SJSA1 (cell line): Measurements from ENCODE around the gene MAD1L1. TPM values are rescaled to one million over a fixed set of nuclear protein-coding genes. Genes with fewer than 3 reads are reported as not detected.
"Not testable (repeated sequence)": the region's sequence is repeated elsewhere in the genome, so short reads cannot be mapped to it uniquely, and the experiment has no call there.

Experiments
- DNase-seq, 2 experiments: peaks; one replicate each; pipeline ENCODE4 v3.0.0-alpha.2; 2015 to 2020; ENCODE audit warnings: low spot score in 2 of 2, low read depth in 1 of 2
- H3K27ac ChIP-seq: fragments of 250-450 bp; sonication (Bioruptor Pico); 2 replicates; pipeline ENCODE4 v1.5.1; 2020; ENCODE audit warnings: mild to moderate bottlenecking, moderate library complexity
- H3K27me3 ChIP-seq: fragments of 250-450 bp; sonication (Bioruptor Pico); replicated peaks from 2 replicates; pipeline ENCODE4 v1.5.1; 2020; ENCODE audit warnings: mild to moderate bottlenecking, moderate library complexity
- H3K36me3 ChIP-seq: fragments of 250-450 bp; sonication (Bioruptor Pico); 2 replicates; pipeline ENCODE4 v1.5.1; 2020; ENCODE audit warnings: mild to moderate bottlenecking
- H3K4me1 ChIP-seq: fragments of 250-450 bp; sonication (Bioruptor Pico); replicated peaks from 2 replicates; pipeline ENCODE4 v1.6.1; 2021; ENCODE audit warnings: mild to moderate bottlenecking
- H3K4me3 ChIP-seq: fragments of 250-450 bp; sonication (Bioruptor Pico); 2 replicates; pipeline ENCODE4 v1.5.1; 2020; ENCODE audit warnings: mild to moderate bottlenecking
- H3K9me3 ChIP-seq: fragments of 250-450 bp; sonication (Bioruptor Pico); replicated peaks from 2 replicates; pipeline ENCODE4 v1.5.1; 2020; ENCODE audit warnings: mild to moderate bottlenecking
- total RNA-seq: library from RNA; depleted of rRNA; stranded (reverse); fragments of >200 nt; shearing (Covaris generic); gene quantifications from 2 replicates; pipeline ENCODE4 v1.2.3, GENCODE V29; 2014

MAD1L1 gene
- total RNA-seq, 1 experiment from 2014 or later = 44.0 TPM

DNA sequence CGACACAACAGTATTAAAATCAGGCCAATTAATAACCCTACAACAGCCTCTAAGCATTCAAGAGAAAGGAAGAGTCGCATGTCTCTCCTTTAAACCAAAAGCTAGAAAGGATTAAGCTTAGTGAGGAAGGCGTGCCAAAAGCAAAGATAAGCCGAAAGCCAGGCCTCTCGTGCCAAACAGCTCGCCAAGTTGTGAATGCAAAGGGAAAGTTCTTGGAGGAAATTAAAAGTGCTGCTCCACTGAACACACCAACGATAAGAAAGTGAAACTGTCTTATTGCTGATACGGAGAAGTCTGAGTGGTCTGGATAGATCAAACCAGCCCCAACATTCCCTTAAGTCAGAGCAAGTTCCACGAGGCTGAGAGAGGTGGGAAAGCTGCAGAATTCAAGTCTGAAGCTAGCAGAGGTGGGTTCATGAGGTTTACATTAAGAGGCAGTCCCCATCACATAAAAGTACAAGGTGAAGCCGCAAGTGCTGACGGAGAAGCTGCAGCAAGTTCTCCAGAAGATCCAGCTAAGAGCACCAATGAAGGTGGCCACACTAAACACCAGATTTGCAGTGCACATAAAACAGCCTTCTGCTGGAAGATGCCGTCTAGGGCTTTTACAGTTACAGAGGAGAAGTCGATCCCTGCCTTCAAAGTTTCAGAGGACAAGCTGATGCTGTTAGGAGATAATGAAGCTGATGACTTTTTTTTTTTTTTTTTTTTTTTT is 194.8 kb downstream of the MAD1L1 start:
- Histone ChIP-seq H3K36me3 (no peaks in the 10 kb centered on the region; the same call in 1 of the 2 replicates), H3K4me3 (no peak overlapping the region), H3K27ac (no peak overlapping the region), H3K27me3 (no peaks in the 10 kb centered on the region), H3K4me1 (no peaks in the 10 kb centered on the region), H3K9me3 (no peaks in the 10 kb centered on the region)
- DNase-seq = peak in 1 of 2 experiments; percentile 4

GRCh38 chr7:2037301-2037807 is 195.4 kb downstream of the MAD1L1 start:
- no peak overlapping the region for H3K27ac ChIP-seq
- no peak overlapping the region for H3K4me3 ChIP-seq

GRCh38 chr7:2036786-2037185 is 196.0 kb downstream of the MAD1L1 start:
- Histone ChIP-seq H3K4me1 (no peaks in the 10 kb centered on the region), H3K36me3 (no peaks in the 10 kb centered on the region), H3K4me3 (no peak overlapping the region), H3K9me3 (no peaks in the 10 kb centered on the region), H3K27ac (no peak overlapping the region), H3K27me3 (no peaks in the 10 kb centered on the region)
- DNase-seq = no peak

More at GRCh38 chr7:2037301-2037807, 195.4 kb downstream of the MAD1L1 start:
- DNase-seq = no peak
- Histone ChIP-seq H3K4me1 (no peaks in the 10 kb centered on the region), H3K27me3 (no peaks in the 10 kb centered on the region), H3K36me3 (no peaks in the 10 kb centered on the region), H3K9me3 (no peaks in the 10 kb centered on the region)

DNA sequence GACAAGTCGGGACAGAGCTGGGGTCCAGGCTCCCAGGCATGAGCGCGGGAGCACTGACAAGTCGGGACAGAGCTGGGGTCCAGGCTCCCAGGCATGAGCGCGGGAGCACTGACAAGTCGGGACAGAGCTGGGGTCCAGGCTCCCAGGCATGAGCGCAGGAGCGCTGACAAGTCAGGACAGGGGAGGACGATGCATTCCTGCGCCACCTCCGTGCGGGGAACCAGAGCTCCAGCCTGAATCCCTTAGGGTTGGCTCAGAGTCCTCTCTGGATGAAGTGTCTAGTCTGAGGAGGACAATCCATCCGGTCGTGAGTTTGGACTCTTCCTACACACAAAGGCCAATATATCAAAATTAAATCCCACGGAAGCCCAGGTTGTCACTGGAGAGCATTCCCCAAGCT is 196.5 kb downstream of the MAD1L1 start:
- not testable (repeated sequence) for DNase-seq, H3K4me3 ChIP-seq, H3K9me3 ChIP-seq, H3K27me3 ChIP-seq, H3K4me1 ChIP-seq, H3K27ac ChIP-seq, H3K36me3 ChIP-seq

DNA sequence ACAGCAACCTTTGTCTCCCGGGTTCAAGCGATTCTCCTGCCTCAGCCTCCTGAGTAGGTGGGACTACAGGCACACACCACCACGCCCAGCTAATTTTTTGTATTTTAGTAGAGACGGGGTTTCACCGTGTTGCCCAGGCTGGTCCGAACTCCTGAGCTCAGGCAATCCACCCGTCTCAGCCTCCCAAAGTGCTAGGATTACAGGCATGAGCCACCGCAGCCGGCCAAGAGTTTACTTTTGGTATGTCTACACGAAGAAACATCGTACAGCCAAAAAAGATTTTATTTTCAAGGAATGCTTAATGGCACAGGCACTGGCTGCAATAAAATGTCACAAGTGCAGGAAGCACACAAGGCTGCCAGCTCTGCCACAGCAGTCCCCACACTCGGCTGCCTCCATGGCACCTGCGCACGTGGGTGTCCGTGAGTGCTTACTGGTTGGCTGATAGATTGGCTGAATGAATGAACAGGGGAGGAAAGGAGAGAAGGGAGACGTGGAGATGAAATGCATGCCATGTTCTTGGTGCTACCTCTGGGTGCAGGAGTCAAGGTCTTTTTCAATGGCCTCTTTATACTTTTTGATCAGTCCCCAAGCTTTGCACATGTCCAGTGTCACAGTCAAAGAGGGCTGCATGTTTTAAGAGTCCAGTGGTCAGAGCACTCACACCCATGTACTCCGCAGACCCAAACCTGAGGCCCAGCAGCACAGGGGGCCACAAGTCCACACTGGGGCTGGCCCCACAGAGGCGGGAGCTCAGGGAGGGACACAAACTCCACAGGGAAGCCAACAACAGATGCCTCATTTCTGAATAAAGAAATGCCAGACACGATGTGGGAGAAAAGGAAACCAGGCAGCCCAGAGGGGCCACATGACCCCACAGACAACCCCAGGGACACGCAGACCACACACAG is 198.2 kb downstream of the MAD1L1 start:
- Histone ChIP-seq H3K4me1 (no peaks in the 10 kb centered on the region), H3K36me3 (no peaks in the 10 kb centered on the region), H3K9me3 (no peaks in the 10 kb centered on the region; the same call in 1 of the 2 replicates), H3K27me3 (no peaks in the 10 kb centered on the region), H3K27ac (no peak overlapping the region), H3K4me3 (no peak overlapping the region)
- no peak for DNase-seq

DNA sequence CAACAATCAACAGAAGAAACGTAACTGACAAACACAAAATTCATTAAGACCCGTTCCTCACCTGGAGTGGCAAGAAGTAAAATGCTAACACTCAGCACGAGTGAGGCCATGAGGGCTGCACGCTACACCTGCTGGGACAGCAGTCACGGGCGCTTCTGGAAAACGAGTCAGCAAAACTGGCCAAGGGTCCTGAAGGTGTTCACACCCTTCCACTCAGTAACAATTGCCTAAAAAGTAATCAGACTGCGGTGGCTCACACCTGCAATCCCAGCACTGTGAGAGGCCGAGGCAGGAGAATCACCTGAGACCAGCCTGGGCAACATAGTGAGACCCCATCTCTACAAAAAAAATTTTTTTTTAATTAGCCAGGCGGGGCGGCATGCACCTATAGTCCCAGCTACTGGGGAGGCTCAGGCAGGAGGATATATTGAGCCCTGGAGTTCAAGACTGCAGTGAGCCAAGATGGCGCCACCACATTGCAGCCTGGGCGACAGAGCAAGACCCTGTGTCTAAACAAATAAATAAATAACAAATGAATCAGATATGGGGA is 199.1 kb downstream of the MAD1L1 start:
- Histone ChIP-seq H3K4me1 (no peaks in the 10 kb centered on the region), H3K27ac (no peak overlapping the region), H3K27me3 (no peaks in the 10 kb centered on the region), H3K36me3 (no peaks in the 10 kb centered on the region), H3K4me3 (no peak overlapping the region), H3K9me3 (peaks cover 6% of the 10 kb centered on the region)
- no peak for DNase-seq

GRCh38 chr7:2032876-2033407 is 199.8 kb downstream of the MAD1L1 start:
- Histone ChIP-seq H3K27ac (no peak overlapping the region), H3K4me3 (no peak overlapping the region), H3K36me3 (no peaks in the 10 kb centered on the region), H3K4me1 (no peaks in the 10 kb centered on the region), H3K27me3 (no peaks in the 10 kb centered on the region), H3K9me3 (peaks cover 10% of the 10 kb centered on the region)
- DNase-seq = no peak

GRCh38 chr7:2032030-2032875 is 200.5 kb downstream of the MAD1L1 start:
- Histone ChIP-seq H3K27me3 (no peaks in the 10 kb centered on the region), H3K4me3 (no peak overlapping the region)
- no peak for DNase-seq

GRCh38 chr7:2031451-2031845 is 201.3 kb downstream of the MAD1L1 start:
- Histone ChIP-seq H3K27ac (no peak overlapping the region), H3K36me3 (no peaks in the 10 kb centered on the region), H3K9me3 (peaks cover 10% of the 10 kb centered on the region), H3K4me3 (no peak overlapping the region), H3K27me3 (no peaks in the 10 kb centered on the region), H3K4me1 (no peaks in the 10 kb centered on the region)
- no peak for DNase-seq

More at GRCh38 chr7:2032030-2032875, 200.5 kb downstream of the MAD1L1 start:
- H3K4me1 ChIP-seq = no peaks in the 10 kb centered on the region
- no peak overlapping the region for H3K27ac ChIP-seq
- no peaks in the 10 kb centered on the region for H3K36me3 ChIP-seq
- H3K9me3 ChIP-seq = peaks cover 10% of the 10 kb centered on the region

GRCh38 chr7:2030475-2031450 is 202.0 kb downstream of the MAD1L1 start:
- DNase-seq = no peak
- Histone ChIP-seq H3K27me3 (no peaks in the 10 kb centered on the region), H3K4me1 (no peaks in the 10 kb centered on the region), H3K9me3 (peaks cover 10% of the 10 kb centered on the region), H3K27ac (no peak overlapping the region), H3K4me3 (no peak overlapping the region), H3K36me3 (no peaks in the 10 kb centered on the region)

GRCh38 chr7:2029936-2030335 is 202.8 kb downstream of the MAD1L1 start:
- no peaks in the 10 kb centered on the region for H3K27me3 ChIP-seq

GRCh38 chr7:2029211-2029905 is 203.4 kb downstream of the MAD1L1 start:
- Histone ChIP-seq H3K27me3 (no peaks in the 10 kb centered on the region), H3K36me3 (no peaks in the 10 kb centered on the region), H3K4me1 (no peaks in the 10 kb centered on the region), H3K4me3 (no peak overlapping the region), H3K9me3 (peaks cover 15% of the 10 kb centered on the region), H3K27ac (no peak overlapping the region)
- no peak for DNase-seq

More at GRCh38 chr7:2029936-2030335, 202.8 kb downstream of the MAD1L1 start:
- no peak overlapping the region for H3K4me3 ChIP-seq
- H3K36me3 ChIP-seq = no peaks in the 10 kb centered on the region
- H3K4me1 ChIP-seq = no peaks in the 10 kb centered on the region
- H3K9me3 ChIP-seq = peaks cover 14% of the 10 kb centered on the region
- no peak overlapping the region for H3K27ac ChIP-seq
- DNase-seq = no peak
